Coronary artery (tissue), 2 donors: ENCODE results near the gene ZBTB7C.

Experiments
- DNase-seq: peaks from one replicate; pipeline ENCODE4 v3.0.0-alpha.2; 2017; ENCODE audit warnings: low spot score
- H3K27ac ChIP-seq, 2 donors: fragments of 200-600 bp; sonication (generic); one replicate each; pipeline ENCODE4 v1.5.1; 2016 to 2019
- H3K4me3 ChIP-seq: fragments of 200-600 bp; sonication (generic); 2 replicates; pipeline ENCODE4 v1.5.1; 2016; ENCODE audit warnings: mild to moderate bottlenecking, moderate library complexity
- TF ChIP-seq, protein P1 (sequence below): fragments of 200-600 bp; sonication (generic); IDR thresholded peaks from one replicate; pipeline ENCODE4 v1.5.1; 2019; ENCODE audit warnings: antibody characterized with exemption

The ZBTB7C gene

GRCh38 chr18:48215876-48216638 is 193.1 kb downstream of the ZBTB7C start:
- DNase-seq = no peak
- Histone ChIP-seq H3K27ac (no peak overlapping the region), H3K4me3 (no peak overlapping the region)
- TF ChIP-seq, protein P1, sequence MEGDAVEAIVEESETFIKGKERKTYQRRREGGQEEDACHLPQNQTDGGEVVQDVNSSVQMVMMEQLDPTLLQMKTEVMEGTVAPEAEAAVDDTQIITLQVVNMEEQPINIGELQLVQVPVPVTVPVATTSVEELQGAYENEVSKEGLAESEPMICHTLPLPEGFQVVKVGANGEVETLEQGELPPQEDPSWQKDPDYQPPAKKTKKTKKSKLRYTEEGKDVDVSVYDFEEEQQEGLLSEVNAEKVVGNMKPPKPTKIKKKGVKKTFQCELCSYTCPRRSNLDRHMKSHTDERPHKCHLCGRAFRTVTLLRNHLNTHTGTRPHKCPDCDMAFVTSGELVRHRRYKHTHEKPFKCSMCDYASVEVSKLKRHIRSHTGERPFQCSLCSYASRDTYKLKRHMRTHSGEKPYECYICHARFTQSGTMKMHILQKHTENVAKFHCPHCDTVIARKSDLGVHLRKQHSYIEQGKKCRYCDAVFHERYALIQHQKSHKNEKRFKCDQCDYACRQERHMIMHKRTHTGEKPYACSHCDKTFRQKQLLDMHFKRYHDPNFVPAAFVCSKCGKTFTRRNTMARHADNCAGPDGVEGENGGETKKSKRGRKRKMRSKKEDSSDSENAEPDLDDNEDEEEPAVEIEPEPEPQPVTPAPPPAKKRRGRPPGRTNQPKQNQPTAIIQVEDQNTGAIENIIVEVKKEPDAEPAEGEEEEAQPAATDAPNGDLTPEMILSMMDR = no peak

GRCh38 chr18:48213791-48214190 is 195.4 kb downstream of the ZBTB7C start:
- Histone ChIP-seq H3K4me3 (no peak overlapping the region), H3K27ac (no peak overlapping the region)
- TF ChIP-seq, protein P1 = no peak
- no peak for DNase-seq

DNA sequence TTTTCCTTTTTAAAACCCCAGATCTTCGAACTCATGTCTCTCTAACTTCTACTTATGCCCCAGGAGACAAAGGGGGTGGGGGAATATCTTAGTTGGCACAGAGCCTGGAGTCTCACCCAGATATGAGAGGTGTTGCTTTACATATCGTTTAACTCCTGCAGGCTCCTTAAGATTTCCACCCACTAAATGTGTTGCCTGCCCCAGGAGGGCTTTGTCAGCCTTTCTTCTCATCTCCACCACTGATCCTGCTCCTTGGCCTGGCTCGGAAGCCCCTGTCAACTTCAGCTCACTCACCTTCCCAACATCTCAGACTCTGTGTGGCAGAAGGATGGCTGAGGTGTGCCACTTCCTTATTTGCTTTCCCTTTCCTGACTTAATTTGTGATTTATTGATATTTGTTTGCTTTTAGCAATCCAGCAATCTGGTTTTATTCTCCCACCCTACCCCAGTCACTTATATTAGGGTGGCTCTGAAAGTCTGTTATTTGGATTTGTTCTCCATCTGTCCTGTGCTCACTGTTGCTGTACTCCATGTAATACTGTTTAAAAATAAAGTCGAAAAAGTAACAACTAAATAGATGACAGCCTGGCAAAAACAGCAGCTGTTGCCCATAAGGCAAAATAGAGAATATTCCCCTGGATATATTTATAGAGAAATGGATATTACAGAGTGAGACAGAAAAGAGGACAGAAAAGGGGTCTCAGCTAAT is 200.6 kb downstream of the ZBTB7C start:
- H3K27ac ChIP-seq = no peak overlapping the region
- no peak overlapping the region for H3K4me3 ChIP-seq
- TF ChIP-seq, protein P1 = no peak
- DNase-seq = no peak

DNA sequence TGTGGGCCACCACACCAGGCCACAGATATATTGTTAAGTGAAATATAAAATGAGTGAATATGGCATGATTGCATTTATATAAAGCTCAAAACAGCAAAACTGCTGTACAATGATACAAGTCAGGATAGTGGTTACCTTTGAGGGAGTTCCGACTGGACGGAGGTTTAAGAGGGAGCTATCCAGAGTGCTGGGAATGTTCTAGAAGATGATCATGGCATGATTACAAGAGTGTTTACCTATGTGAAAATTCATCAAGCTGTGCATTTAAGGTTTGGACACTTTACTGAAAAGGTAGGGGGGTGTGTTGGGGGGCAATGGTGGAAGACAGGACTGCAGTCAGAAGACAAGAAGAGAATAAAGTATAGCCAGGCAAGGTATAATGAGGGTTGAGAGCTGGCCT is 201.4 kb downstream of the ZBTB7C start:
- DNase-seq = no peak

DNA sequence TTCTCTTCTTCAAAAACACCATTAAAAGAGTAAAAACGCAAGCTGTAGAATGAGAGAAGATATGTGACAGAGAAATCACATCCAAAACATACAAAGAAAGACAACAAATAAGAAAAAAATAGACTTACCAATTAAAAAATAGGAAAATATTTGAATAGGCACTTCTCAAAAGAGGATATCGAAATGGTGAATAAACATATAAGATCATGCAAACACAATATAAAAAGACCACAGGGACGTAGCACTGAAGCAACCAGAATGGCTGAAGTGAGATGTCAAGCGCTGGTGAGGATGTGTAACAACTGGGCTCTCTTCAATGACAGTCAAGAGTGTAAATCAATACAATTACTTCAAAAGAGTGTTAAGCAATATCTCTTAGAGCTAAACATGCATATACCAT is 202.3 kb downstream of the ZBTB7C start:
- no peak overlapping the region for H3K27ac ChIP-seq
- no peak overlapping the region for H3K4me3 ChIP-seq
- TF ChIP-seq, protein P1 = no peak
- DNase-seq = no peak

More for the DNA sequence above, 201.4 kb downstream of the ZBTB7C start:
- TF ChIP-seq, protein P1 = no peak
- H3K27ac ChIP-seq = no peak overlapping the region
- H3K4me3 ChIP-seq = no peak overlapping the region

- TF ChIP-seq, protein P1 = no peak
- Histone ChIP-seq H3K4me3 (no peak overlapping the region), H3K27ac (no peak overlapping the region)
- DNase-seq = no peak
These were observed 205.1 kb downstream of the ZBTB7C start for GRCh38 chr18:48203961-48204666.
